Activated B cell treated with CpG ODN at 0.5 μM for 24 hours (primary cell): ENCODE results near the gene HDHD5. TPM values are rescaled to one million over a fixed set of nuclear protein-coding genes. Genes with fewer than 3 reads are reported as not detected.

Source experiments
- ATAC-seq: fragments of 200-7000 bp; cut with Tn5 transposase; one replicate; pipeline ENCODE4 v1.10.0; 2021; ENCODE audit warnings: low read depth, mild to moderate bottlenecking, moderate library complexity
- CTCF ChIA-PET: fragments of 350-600 bp; sonication (Branson Sonifier 250); formaldehyde crosslinking; loops from one replicate; lab custom pipeline; 2021; ENCODE audit warnings: antibody characterized with exemption; lab: Charles Lee
- POLR2A ChIA-PET: fragments of 350-600 bp; sonication (Branson Sonifier 250); formaldehyde crosslinking; loops from one replicate; lab custom pipeline; 2021; ENCODE audit warnings: antibody characterized with exemption; lab: Charles Lee
- DNase-seq: peaks from one replicate; pipeline ENCODE4 v3.0.0; 2022
- H3K27ac Mint-ChIP-seq: one replicate; pipeline ENCODE4 v1.8.0; 2020; ENCODE audit warnings: mixed read lengths
- H3K27me3 Mint-ChIP-seq: one replicate; pipeline ENCODE4 v1.8.0; 2021; ENCODE audit warnings: mixed read lengths
- H3K36me3 Mint-ChIP-seq: one replicate; pipeline ENCODE4 v1.8.0; 2021; ENCODE audit warnings: low read depth, mixed read lengths
- H3K4me1 Mint-ChIP-seq: one replicate; pipeline ENCODE4 v1.8.0; 2021; ENCODE audit warnings: mixed read lengths
- H3K4me3 Mint-ChIP-seq: one replicate; pipeline ENCODE4 v1.8.0; 2020; ENCODE audit warnings: mild to moderate bottlenecking, mixed read lengths
- H3K9me3 Mint-ChIP-seq: one replicate; pipeline ENCODE4 v1.8.0; 2020; ENCODE audit warnings: mixed read lengths
- intact Hi-C: fragments of 100-400 bp; cut with micrococcal nuclease; formaldehyde crosslinking; loops from one replicate; pipeline ENCODE4 v1.15.1; 2024
- total RNA-seq: library from RNA; stranded (reverse); gene quantifications from 2 replicates; pipeline ENCODE4 v1.2.3, GENCODE V29; 2022
- TF ChIP-seq, protein P1 (sequence below): fragments of 200-600 bp; IDR thresholded peaks from one replicate; pipeline ENCODE4 v1.8.0; 2022; ENCODE audit warnings: antibody characterized with exemption, mild to moderate bottlenecking

HDHD5 gene
- total RNA-seq = 23.9 and 25.2 TPM in 2 replicates

DNA sequence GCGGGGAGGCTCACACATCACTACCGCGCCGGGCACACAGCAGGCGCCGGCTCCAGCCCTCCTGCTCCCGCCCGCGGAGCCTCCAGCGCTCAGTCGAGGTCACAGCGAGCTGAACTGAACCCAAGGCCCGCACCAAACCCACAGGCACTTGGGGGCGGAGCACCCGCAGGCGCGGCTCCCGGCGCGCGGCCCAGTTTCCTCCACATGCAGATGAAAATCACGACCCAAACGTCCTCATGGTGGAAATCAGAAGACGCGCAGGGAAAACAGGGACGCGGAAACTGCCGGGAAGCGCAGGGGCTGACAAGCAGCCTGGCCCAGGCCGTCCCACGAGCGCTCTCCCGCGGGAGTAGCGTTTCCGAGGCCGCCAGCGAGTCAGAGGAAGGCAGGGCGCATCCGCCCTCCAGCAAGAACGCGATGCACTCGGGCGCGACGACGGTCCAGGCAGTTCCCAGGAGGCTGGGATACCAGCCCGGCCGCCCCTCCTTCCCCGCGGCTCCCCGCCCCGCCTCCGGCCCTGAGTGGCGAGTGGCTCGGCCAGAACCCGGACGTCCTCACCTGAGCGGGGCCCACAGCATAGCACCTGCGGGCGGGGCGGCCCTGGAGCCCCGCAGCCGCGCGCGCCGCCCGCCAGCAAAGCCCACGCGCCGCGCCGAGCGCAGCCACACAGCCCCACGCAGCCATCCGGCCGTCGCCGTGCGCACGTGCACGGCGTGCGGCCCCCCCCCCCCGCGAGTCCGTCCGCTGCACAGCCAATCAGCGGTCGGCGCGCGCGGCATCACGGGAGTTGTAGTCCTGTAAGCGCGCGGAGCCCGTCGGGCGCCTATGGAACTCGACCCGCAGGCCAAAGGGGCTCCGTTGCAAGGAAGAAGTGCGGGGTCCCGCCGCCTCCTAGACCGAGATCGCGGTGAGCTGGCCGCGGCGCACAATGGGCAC, at the start of gene HDHD5:
Gene HDHD5, minus strand, starts transcription at position 710 of the 936 bp plus-strand sequence. Its CDS starts 26 bp downstream, at position 684.
- TF ChIP-seq, protein P1, sequence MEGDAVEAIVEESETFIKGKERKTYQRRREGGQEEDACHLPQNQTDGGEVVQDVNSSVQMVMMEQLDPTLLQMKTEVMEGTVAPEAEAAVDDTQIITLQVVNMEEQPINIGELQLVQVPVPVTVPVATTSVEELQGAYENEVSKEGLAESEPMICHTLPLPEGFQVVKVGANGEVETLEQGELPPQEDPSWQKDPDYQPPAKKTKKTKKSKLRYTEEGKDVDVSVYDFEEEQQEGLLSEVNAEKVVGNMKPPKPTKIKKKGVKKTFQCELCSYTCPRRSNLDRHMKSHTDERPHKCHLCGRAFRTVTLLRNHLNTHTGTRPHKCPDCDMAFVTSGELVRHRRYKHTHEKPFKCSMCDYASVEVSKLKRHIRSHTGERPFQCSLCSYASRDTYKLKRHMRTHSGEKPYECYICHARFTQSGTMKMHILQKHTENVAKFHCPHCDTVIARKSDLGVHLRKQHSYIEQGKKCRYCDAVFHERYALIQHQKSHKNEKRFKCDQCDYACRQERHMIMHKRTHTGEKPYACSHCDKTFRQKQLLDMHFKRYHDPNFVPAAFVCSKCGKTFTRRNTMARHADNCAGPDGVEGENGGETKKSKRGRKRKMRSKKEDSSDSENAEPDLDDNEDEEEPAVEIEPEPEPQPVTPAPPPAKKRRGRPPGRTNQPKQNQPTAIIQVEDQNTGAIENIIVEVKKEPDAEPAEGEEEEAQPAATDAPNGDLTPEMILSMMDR = no peak
- Mint-ChIP-seq H3K9me3 (no peaks in the 10 kb centered on the region), H3K27me3 (no peaks in the 10 kb centered on the region), H3K36me3 (peaks cover 2% of the 10 kb centered on the region), H3K4me3 (peak within 1 kb of the TSS; percentile 83), H3K27ac (peak within 1 kb of the TSS; percentile 59), H3K4me1 (peaks cover 26% of the 10 kb centered on the region)
- POLR2A ChIA-PET = interaction anchor here (1.3 to 3.0 kb wide), 2 partner anchors 13 to 73 kb away, joined by 3 to 18 read pairs; no protein-coding TSS in a partner anchor
- intact Hi-C loops = loop anchor here (1.0 to 5.0 kb wide), 6 partner anchors 12 to 478 kb away; partner anchors contain the start of genes ADA2 and BCL2L13
- ATAC-seq (peak; percentile 91), DNase-seq (peak; percentile 82)
- CTCF ChIA-PET = interaction anchor here (1.3 kb wide), 1 partner anchor 13 kb away, joined by 4 read pairs; no protein-coding TSS in a partner anchor

DNA sequence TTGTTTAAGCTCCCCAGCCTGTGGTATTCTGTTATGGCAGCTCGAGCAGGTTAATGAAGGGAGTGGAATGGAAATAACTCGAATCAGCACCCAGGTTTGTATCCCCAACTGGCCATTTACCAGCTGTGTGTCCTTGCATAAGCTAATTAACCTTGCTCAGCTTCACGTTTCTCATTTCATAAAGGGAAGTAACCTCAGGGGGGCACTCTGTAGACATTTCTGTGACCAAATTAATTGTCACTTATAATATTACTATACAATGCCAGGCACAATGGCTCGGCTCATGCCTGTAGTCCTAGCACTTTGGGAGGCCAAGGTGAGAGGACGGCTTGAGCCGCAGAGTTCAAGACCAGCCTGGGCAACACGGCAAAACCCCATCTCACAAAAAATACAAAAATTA, 46.4 kb upstream of the HDHD5 start:
- POLR2A ChIA-PET = interaction anchor here (0.6 to 1.6 kb wide), 4 partner anchors 15 to 296 kb away, joined by 3 to 4 read pairs (median 4); no protein-coding TSS in a partner anchor
- peak overlapping the region; percentile 56 for H3K27ac Mint-ChIP-seq
- DNase-seq = no peak
- H3K9me3 Mint-ChIP-seq = no peaks in the 10 kb centered on the region
- intact Hi-C loops = loop anchor here (1.0 kb wide), 2 partner anchors 162 to 296 kb away; no protein-coding TSS in a partner anchor
- no peak overlapping the region for H3K4me3 Mint-ChIP-seq
- ATAC-seq = peak; percentile 66
- TF ChIP-seq, protein P1 = no peak
- H3K4me1 Mint-ChIP-seq = no peaks in the 10 kb centered on the region
- CTCF ChIA-PET = interaction anchor here (0.6 to 3.8 kb wide), 29 partner anchors 8 to 471 kb away, joined by 3 to 86 read pairs (median 3); partner anchors contain the start of gene ADA2
- peaks cover 62% of the 10 kb centered on the region for H3K36me3 Mint-ChIP-seq
- no peaks in the 10 kb centered on the region for H3K27me3 Mint-ChIP-seq

DNA sequence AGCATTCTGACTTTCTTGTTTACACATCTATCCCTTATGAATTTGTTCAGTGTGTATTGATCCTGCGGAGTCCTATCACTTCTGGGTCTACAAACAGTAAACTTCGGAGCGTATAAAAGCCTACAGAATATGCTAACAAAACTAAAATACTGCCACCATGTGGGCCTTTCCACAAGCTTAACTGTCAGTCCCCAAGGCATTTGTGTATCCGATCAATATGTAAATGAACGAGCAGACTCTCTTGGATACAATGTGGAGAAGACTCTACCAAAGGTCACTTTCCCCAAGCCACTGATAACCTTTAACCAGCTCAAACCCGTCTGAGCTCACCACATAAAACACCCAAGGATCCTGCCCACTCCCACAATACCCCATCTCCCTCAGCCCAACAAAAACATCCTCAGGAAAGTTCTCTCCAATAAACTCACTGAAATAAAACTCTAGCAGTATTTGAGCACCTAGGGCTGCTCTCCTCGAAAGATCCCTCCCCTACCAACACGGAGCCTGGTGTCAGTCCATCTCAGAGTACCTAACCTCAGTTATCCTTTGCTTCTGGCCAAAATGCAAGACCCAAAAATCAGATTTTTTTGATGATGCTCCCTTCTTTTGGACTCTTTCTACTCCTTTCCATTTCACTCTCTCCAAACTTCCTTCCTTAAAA, 42.3 kb upstream of the HDHD5 start:
- POLR2A ChIA-PET = no interaction called here

DNA sequence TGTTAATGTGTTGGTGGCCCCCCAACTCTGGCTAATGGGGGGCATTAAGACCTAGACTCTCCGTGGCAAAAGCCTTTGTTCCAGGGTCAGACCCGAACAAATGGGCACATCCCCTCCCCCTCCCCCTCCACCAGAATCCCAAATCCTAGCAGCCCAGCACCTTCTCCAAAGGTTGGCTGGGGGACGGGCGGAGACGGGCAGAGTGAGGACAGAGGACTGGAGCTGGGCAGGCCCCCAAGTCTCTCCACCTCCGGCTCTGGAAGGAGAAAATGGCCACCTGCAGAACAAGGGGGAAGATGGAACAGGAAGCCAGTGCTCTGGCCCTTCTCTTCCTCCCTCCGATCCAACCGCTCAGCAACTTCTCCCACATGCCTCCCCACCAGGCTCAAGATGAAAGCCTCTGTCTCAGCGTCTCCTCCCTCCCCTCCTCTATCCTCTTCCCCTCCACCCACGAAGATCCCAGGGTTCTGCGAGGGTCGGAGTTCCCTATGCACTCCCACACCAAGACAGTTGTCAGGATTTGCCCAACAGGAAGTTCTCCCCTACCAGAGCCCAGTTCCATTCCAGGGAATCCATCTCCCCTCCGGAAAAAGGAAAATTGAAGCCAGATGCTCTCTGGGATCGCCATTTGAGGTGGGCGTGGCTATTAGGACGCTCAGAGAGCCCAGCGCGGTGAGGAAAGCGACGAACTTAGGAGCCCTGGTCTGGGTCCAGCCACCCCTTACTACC, 40.1 kb upstream of the HDHD5 start:
- ChIA-PET POLR2A (no interaction called here), CTCF (interaction anchor here (1.5 kb wide), 1 partner anchor 302 kb away, joined by 9 read pairs; no protein-coding TSS in a partner anchor)
- Mint-ChIP-seq H3K27ac (no peak overlapping the region), H3K36me3 (peaks cover 66% of the 10 kb centered on the region), H3K4me3 (no peak overlapping the region), H3K4me1 (no peaks in the 10 kb centered on the region), H3K9me3 (no peaks in the 10 kb centered on the region), H3K27me3 (no peaks in the 10 kb centered on the region)
- DNase-seq (no peak), ATAC-seq (no peak)
- TF ChIP-seq, protein P1 = no peak
- intact Hi-C loops = no loop called here

More for the DNA sequence above, 42.3 kb upstream of the HDHD5 start:
- intact Hi-C loops = no loop called here
- Mint-ChIP-seq H3K27me3 (no peaks in the 10 kb centered on the region), H3K27ac (no peak overlapping the region), H3K9me3 (no peaks in the 10 kb centered on the region), H3K4me1 (no peaks in the 10 kb centered on the region), H3K36me3 (peaks cover 74% of the 10 kb centered on the region), H3K4me3 (no peak overlapping the region)
- TF ChIP-seq, protein P1 = no peak
- no peak for DNase-seq
- no peak for ATAC-seq
- CTCF ChIA-PET = interaction anchor here (0.7 to 1.8 kb wide), 2 partner anchors 30 to 300 kb away, joined by 3 to 5 read pairs; no protein-coding TSS in a partner anchor
